ENCODE data around the gene PAX4. TPM values are rescaled to one million over a fixed set of nuclear protein-coding genes. Genes with fewer than 3 reads are reported as not detected.
A peak's percentile ranks its signal among the peaks of the same experiment; 100 is the strongest.

The PAX4 gene
- total RNA-seq, 6 donors from 2014 or later, result not detected

- no peak for ATAC-seq (ENCODE audit: low FRiP score in 2 of 2)
- no peaks in the 10 kb centered on the region for H3K27me3 ChIP-seq
- WGBS, 2 donors, result 85 to 91% methylated on average over 6 of the region's 6 CpGs
- no peak for DNase-seq
- H3K4me3 ChIP-seq, result no peak overlapping the region
- peaks cover 9 to 27% (median 20%) of the 10 kb centered on the region in 4 donors for H3K36me3 ChIP-seq
- TF ChIP-seq POLR2AphosphoS5 (IDR thresholded peaks at IDR 0.05), result no peak
- no peak for TF ChIP-seq CTCF (IDR thresholded peaks at IDR 0.05)
- TF ChIP-seq EP300 (IDR thresholded peaks at IDR 0.05), result no peak
- TF ChIP-seq POLR2A (IDR thresholded peaks at IDR 0.05), result no peak
- H3K27ac ChIP-seq, result no peak overlapping the region
- H3K4me1 ChIP-seq, result peaks cover 14 to 24% (median 17%) of the 10 kb centered on the region in 4 donors
- no peaks in the 10 kb centered on the region for H3K9me3 ChIP-seq
Observed at GRCh38 chr7:127591591-127591990, 26.4 kb downstream of the PAX4 start.

- TF ChIP-seq POLR2AphosphoS5 (IDR thresholded peaks at IDR 0.05), result no peak
- no peak for TF ChIP-seq CTCF (IDR thresholded peaks at IDR 0.05)
- no peak for TF ChIP-seq POLR2A (IDR thresholded peaks at IDR 0.05)
- no peak for TF ChIP-seq EP300 (IDR thresholded peaks at IDR 0.05)
- no peak overlapping the region for H3K4me3 ChIP-seq
- DNase-seq, result no peak
Observed at GRCh38 chr7:127591189-127591588, 26.8 kb downstream of the PAX4 start.

GRCh38 chr7:127589896-127590295, 28.0 kb downstream of the PAX4 start:
- Histone ChIP-seq H3K27ac (peak overlapping the region in 1 of 4 donors; percentile 95), H3K36me3 (peaks cover 9 to 27% (median 20%) of the 10 kb centered on the region in 4 donors), H3K4me3 (no peak overlapping the region), H3K4me1 (peaks cover 16 to 31% (median 18%) of the 10 kb centered on the region in 4 donors), H3K27me3 (no peaks in the 10 kb centered on the region), H3K9me3 (no peaks in the 10 kb centered on the region)
- no peak for TF ChIP-seq POLR2AphosphoS5 (IDR thresholded peaks at IDR 0.05)
- no peak for TF ChIP-seq POLR2A (IDR thresholded peaks at IDR 0.05)
- no peak for TF ChIP-seq CTCF (IDR thresholded peaks at IDR 0.05)
- TF ChIP-seq EP300 (IDR thresholded peaks at IDR 0.05), result no peak
- ATAC-seq (ENCODE audit: low FRiP score in 2 of 2) (no peak), DNase-seq (no peak)
- WGBS, 2 donors, result 54 to 69% methylated on average over 3 of the region's 3 CpGs

More at GRCh38 chr7:127591189-127591588, 26.8 kb downstream of the PAX4 start:
- Histone ChIP-seq H3K27me3 (no peaks in the 10 kb centered on the region), H3K27ac (no peak overlapping the region), H3K36me3 (peaks cover 9 to 27% (median 20%) of the 10 kb centered on the region in 4 donors), H3K9me3 (no peaks in the 10 kb centered on the region), H3K4me1 (peaks cover 14 to 24% (median 17%) of the 10 kb centered on the region in 4 donors)
- WGBS, 2 donors, result 97 to 100% methylated on average over 6 to 7 of the region's 7 CpGs
- ATAC-seq (ENCODE audit: low FRiP score in 2 of 2), result no peak

- peaks cover 9 to 27% (median 20%) of the 10 kb centered on the region in 4 donors for H3K36me3 ChIP-seq
- DNase-seq, result peak; percentile 70 to 85
- TF ChIP-seq EP300 (IDR thresholded peaks at IDR 0.05) (no peak), CTCF (IDR thresholded peaks at IDR 0.05) (peak in 3 of 6 experiments; percentile 8 to 30 (median 20))
- H3K27me3 ChIP-seq, result no peaks in the 10 kb centered on the region
- WGBS, 2 donors, result 11 to 35% methylated on average over 5 to 43 of the region's 43 CpGs
- peak in 1 of 2 donors; percentile 18 for ATAC-seq (ENCODE audit: low FRiP score in 2 of 2)
- H3K27ac ChIP-seq, result peak overlapping the region; percentile 87 to 95 (median 92)
- no peaks in the 10 kb centered on the region for H3K9me3 ChIP-seq
- peaks cover 26 to 41% (median 28%) of the 10 kb centered on the region in 4 donors for H3K4me1 ChIP-seq
- H3K4me3 ChIP-seq, result peak overlapping the region; percentile 90 to 99 (median 95)
Observed at GRCh38 chr7:127588697-127589482, 29.1 kb downstream of the PAX4 start.
